Measurements from ENCODE around the gene PSEN2.
A peak's percentile ranks its signal among the peaks of the same experiment; 100 is the strongest.
"Not testable (repeated sequence)": the region's sequence is repeated elsewhere in the genome, so short reads cannot be mapped to it uniquely, and the experiment has no call there.

The PSEN2 gene

GRCh38 chr1:226916497-226916896 lies 46.1 kb downstream of the PSEN2 start:
- DNase-seq (ENCODE audit: low read depth in 2 of 2) = no peak

DNA sequence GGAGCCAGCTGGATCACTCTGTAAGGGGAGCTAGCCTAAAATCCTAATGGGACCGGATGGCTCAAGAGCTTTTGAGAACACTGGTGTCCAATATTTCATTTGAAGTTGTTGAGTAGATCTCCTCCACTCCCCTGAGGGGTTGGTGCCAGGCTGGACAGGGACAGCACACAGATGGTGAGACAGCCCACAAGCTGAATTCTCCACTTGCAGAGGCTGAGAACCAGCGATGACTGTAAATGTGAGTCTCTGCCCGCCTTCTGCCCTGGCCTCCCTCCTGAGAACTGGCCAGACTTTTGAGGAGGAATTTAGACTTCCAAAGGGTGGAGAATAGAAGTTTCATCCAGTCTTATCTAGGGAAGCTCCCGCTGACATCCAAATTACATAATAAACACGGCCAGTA lies 49.2 kb downstream of the PSEN2 start:
- DNase-seq (ENCODE audit: low read depth in 2 of 2) = no peak

- DNase-seq (ENCODE audit: low read depth in 2 of 2) = no peak
Measured at GRCh38 chr1:226919995-226920394, 49.6 kb downstream of the PSEN2 start.

DNA sequence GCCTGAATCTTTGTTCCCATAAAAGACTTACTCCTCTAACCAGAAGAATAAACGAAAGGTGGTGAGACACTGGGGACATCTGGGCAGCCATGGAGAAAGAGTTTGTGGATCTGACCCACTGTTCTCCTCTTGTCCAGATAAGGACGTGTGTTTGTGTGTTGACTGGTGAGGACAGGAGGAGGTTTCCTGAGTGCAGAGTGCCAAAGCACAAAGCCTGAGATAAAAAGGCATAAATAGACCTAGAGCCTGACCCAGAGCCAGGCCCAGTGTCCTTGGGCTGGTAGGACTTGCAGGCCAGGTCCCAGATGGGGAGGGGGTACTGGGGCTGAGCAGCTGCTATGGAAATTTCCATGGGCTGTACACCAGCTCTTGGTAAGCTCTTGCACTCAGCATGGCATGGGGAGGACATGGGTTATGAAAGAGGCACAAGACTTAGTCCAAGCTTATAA lies 50.1 kb downstream of the PSEN2 start:
- DNase-seq (ENCODE audit: low read depth in 2 of 2) = no peak

DNA sequence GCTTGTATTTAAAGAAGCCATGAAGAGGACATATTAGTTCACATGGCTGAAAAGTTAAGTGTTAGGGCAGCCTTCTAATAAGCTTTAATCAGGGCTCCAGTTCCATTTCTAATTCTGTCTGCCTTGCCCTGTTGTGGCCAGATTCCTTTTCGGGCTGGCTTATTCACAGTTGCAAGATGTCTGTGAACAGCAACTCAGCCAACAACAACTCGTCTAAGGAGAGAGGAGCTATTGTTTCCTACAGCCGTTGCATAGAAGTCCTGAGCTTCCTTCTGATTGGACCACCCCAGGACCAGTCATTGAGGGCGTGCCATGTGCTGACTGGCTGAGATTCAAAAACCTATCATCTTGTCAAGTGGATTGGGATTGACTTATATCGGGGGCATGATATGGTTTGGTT lies 51.1 kb downstream of the PSEN2 start:
- no peak for DNase-seq (ENCODE audit: low read depth in 2 of 2)

GRCh38 chr1:226929260-226930111 lies 59.1 kb downstream of the PSEN2 start:
- not testable (repeated sequence) for DNase-seq (ENCODE audit: low read depth in 2 of 2)

DNA sequence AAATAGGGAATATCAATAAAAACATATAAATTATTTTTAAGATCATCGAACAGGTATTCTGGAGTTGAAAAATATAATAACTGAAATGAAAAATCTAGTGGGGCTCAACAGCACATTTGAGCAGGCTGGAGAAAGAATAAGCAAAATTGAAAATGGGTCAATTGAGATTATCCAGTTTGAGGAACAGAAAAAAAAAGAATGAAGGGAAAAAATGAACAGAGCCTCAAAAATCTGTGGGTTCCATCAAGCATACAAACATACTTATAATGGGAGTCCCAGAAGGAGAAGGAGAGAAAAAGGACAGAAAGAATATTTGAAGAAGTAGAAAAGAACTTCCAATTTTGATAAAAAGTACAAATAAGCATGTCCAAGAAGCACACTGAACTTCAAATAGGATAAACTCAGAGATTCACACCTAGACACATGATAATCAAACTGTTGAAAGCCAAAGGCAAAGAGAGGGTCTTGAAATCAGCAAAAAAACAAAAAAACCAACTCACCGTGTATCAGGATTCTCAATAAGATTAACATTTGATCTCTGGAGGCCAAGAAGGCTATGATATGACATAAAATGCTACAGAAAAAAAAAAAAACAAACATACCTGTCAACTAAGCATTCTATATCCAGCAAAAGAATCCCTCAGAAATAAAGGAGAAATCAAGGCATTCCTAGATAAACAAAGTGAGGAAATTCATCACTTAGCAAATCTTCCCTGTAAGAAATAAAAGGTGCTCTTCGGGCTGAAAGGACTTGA lies 64.2 kb downstream of the PSEN2 start:
- DNase-seq (ENCODE audit: low read depth in 2 of 2) = no peak

- DNase-seq (ENCODE audit: low read depth in 2 of 2) = no peak
Measured at GRCh38 chr1:226937940-226938725, 67.7 kb downstream of the PSEN2 start.

GRCh38 chr1:226938903-226939437 lies 68.6 kb downstream of the PSEN2 start:
- no peak for DNase-seq (ENCODE audit: low read depth in 2 of 2)

GRCh38 chr1:226939438-226940028 lies 69.1 kb downstream of the PSEN2 start:
- peak; percentile 44 to 50 for DNase-seq (ENCODE audit: low read depth in 2 of 2)

DNA sequence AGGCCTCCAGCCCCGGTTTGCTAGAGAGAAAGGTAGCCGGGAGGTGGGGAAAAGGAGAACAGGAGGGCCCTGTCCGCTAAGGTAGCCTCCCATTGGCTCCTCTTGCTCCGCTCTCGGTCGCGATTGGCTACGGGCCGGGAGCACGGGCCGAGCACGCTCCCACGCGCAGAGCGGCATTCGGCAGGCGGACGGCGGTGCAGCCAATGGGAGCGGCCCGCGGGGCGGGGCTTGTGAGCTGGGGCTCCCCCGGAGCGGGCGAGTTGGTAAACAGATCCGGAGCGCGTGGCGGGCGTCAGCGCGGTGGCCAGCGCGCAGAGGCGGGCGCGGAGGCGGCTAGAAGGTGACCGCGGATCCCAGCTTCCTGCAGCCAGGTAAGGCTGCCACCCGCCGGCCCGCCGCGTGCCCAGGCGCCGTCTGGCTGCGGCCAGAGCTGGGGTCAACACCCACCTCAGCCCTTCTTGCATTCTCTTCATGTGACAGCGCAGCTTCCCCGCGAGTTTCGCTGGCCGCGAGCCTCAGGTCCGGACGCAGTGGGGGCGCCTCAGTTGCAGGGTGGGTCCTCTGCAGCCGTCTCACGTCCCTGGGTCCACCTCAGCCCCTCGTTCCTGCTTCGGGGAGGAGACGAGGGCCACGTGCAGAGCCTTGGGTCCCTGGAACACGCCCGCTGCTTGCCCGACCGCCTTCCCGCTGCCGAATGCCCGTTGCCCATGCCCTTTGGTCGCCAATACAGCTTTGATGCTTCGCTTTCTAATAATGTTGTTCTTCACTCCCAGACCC lies 69.8 kb downstream of the PSEN2 start, which contains the start of gene COQ8A:
Gene COQ8A (plus strand): TSS at position 266 of the 777 bp plus-strand sequence. CDS start 21,092 bp downstream, outside the sequence.
- peak; percentile 98 for DNase-seq (ENCODE audit: low read depth in 2 of 2)

DNA sequence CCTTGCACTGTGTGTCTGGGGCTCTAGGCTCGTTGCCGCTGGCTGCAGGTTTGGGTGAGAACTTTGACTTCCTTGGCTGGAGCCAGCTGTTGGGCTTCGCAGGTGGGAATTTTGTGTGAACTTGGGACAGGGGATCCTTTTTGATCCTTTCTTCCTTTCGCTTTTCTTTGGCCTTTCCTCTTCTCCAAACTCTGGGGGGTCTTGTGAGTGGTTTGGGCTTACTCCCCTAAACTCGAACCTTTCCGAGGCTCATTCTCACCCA lies 70.3 kb downstream of the PSEN2 start:
- no peak for DNase-seq (ENCODE audit: low read depth in 2 of 2)

GRCh38 chr1:226942392-226942791 lies 72.0 kb downstream of the PSEN2 start:
- DNase-seq (ENCODE audit: low read depth in 2 of 2) = no peak

DNA sequence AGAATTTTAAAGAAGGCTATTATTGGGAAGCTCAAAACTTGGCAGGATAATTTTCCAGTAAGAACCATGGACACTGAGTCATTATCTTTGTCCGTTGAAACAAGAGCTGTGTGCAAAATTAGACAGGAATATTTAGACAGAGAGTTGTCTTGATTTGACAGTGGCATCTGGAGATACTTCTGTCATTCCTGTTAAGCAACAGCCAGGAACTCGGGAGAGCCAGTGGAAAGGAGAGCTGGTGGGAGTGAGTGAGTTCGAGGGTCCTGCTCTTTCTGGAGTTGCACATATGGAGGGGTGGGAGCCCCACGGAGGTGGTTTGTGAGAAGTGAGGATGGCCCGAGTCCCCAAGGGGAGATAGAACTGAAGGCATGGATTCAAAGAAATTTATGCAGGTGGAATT lies 72.7 kb downstream of the PSEN2 start:
- no peak for DNase-seq (ENCODE audit: low read depth in 2 of 2)

DNA sequence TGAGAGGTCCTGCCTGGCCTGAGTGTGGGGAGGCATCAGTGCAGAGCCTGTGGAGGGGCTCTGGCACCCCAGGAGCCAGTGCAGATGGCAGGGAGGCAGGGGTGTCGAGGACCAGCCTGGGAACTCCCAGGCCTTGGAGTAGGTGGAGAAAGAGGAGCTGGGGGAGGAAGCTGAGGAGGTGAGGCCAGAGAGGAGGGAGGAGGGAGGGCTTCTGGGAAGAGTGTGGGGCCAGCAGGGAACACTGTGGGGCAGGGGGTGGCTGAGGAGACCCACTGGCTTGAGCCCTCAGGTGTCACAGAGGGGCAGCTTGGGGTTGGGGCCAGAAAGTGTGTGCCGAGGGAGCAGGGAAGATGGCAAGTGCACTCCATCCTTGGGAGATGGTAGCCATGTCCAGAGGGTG lies 73.5 kb downstream of the PSEN2 start:
- no peak for DNase-seq (ENCODE audit: low read depth in 2 of 2)

GRCh38 chr1:226945106-226945857 lies 74.9 kb downstream of the PSEN2 start:
- no peak for DNase-seq (ENCODE audit: low read depth in 2 of 2)

All from stimulated activated CD4-positive, alpha-beta T cell treated with anti-CD3 and anti-CD28 coated beads, Interleukin-15, amount 100 ng/mL, for 48 hours (primary cell).